ENCODE results near the gene TRABD2B. TPM values are rescaled to one million over a fixed set of nuclear protein-coding genes. Genes with fewer than 3 reads are reported as not detected.
A peak's percentile ranks its signal among the peaks of the same experiment; 100 is the strongest.

The TRABD2B gene
- total and polyA plus RNA-seq, 2 of the 13 experiments (the other 11 are each of a cell fraction or from before 2014, with no cell fraction given): 0.04 TPM; not detected in 1

GRCh38 chr1:47819574-47819888 is 177.7 kb downstream of the TRABD2B start (continued):
- no peak for TF ChIP-seq TRIM24 (CRISPR knock-in tag; IDR thresholded peaks at IDR 0.05)
- TF ChIP-seq ZNF737 (CRISPR knock-in tag; IDR thresholded peaks at IDR 0.05; ENCODE audit: borderline replicate concordance): no peak
- no peak; the same call in 1 of the 2 replicates for TF ChIP-seq ZMYM4 (CRISPR knock-in tag; IDR thresholded peaks at IDR 0.05)
- TF ChIP-seq ZNF230 (CRISPR knock-in tag; IDR thresholded peaks at IDR 0.05): no peak
- TF ChIP-seq NFYC (CRISPR knock-in tag; IDR thresholded peaks at IDR 0.05): no peak
- TF ChIP-seq GABPB1 (CRISPR knock-in tag; IDR thresholded peaks at IDR 0.05): no peak
- peak; percentile 77; the same call in 1 of the 2 replicates for TF ChIP-seq ZNF292 (CRISPR knock-in tag; IDR thresholded peaks at IDR 0.05; ENCODE audit: borderline replicate concordance, low read depth)
- no peak for TF ChIP-seq ZNF225 (CRISPR knock-in tag; IDR thresholded peaks at IDR 0.05)
- TF ChIP-seq DBP (CRISPR knock-in tag; IDR thresholded peaks at IDR 0.05; ENCODE audit: not compliant biosample characterization): no peak
- 0 out of 2 replicates have a peak, but pooled peaks have one; percentile 9 for TF ChIP-seq TMF1 (CRISPR knock-in tag; IDR thresholded peaks at IDR 0.05; ENCODE audit: low read depth)
- no peak for TF ChIP-seq TGIF2 (CRISPR knock-in tag; IDR thresholded peaks at IDR 0.05)
- TF ChIP-seq ZFP37 (CRISPR knock-in tag; IDR thresholded peaks at IDR 0.05; ENCODE audit: borderline replicate concordance): peak; percentile 60; the same call in 1 of the 2 replicates
- TF ChIP-seq TRAFD1 (CRISPR knock-in tag; IDR thresholded peaks at IDR 0.05; ENCODE audit: borderline replicate concordance): no peak
- TF ChIP-seq NFKBIZ (CRISPR knock-in tag; IDR thresholded peaks at IDR 0.05): 0 out of 2 replicates have a peak, but pooled peaks have one; percentile 23
- TF ChIP-seq HDAC1 (CRISPR knock-in tag; IDR thresholded peaks at IDR 0.05): peak; percentile 82
- TF ChIP-seq ZNF766 (CRISPR knock-in tag; IDR thresholded peaks at IDR 0.05; ENCODE audit: borderline replicate concordance): no peak
- TF ChIP-seq ELF1 (CRISPR knock-in tag; IDR thresholded peaks at IDR 0.05): no peak
- TF ChIP-seq DDIT3 (CRISPR knock-in tag; IDR thresholded peaks at IDR 0.05): no peak
- TF ChIP-seq MEF2D (CRISPR knock-in tag; IDR thresholded peaks at IDR 0.05): peak; percentile 88
- no peak for TF ChIP-seq HMGXB4 (CRISPR knock-in tag; IDR thresholded peaks at IDR 0.05; ENCODE audit: borderline replicate concordance in 1 of 2, low read depth in 1 of 2)
- TF ChIP-seq ZSCAN29 (CRISPR knock-in tag; conservative IDR thresholded peaks at IDR 0.05): peak; percentile 94
- TF ChIP-seq LCORL (IDR thresholded peaks at IDR 0.05): no peak
- no peak; the same call in none of the 2 replicates for TF ChIP-seq LCORL (CRISPR knock-in tag; IDR thresholded peaks at IDR 0.05)
- peak; percentile 88 for TF ChIP-seq ZMYM3 (CRISPR knock-in tag; IDR thresholded peaks at IDR 0.05)
- TF ChIP-seq HNF4A (CRISPR knock-in tag; IDR thresholded peaks at IDR 0.05): peak; percentile 75
- TF ChIP-seq DRAP1 (CRISPR knock-in tag; IDR thresholded peaks at IDR 0.05): peak; percentile 56; the same call in 1 of the 2 replicates
- TF ChIP-seq FIP1L1 (IDR thresholded peaks at IDR 0.05; ENCODE audit: borderline replicate concordance, insufficient read depth, low read depth, low read length): no peak
- no peak for TF ChIP-seq THYN1 (CRISPR knock-in tag; IDR thresholded peaks at IDR 0.05; ENCODE audit: borderline replicate concordance, low read depth)
